A549 (cell line): ENCODE measurements around the gene REEP5. TPM values are rescaled to one million over a fixed set of nuclear protein-coding genes. Genes with fewer than 3 reads are reported as not detected.

ENCODE experiments used
- ATAC-seq, 2 experiments: fragments of 200-7000 bp in 1 of 2; fragments of >200 bp in 1 of 2; cut with Nextera tagmentation in 1 of 2; cut with Tn5 transposase in 1 of 2; 3 replicates each; pipeline versions ENCODE4 v1.8.0 to v1.9.1; 2018 to 2020; ENCODE audit warnings: mild to moderate bottlenecking in 1 of 2, moderate library complexity in 1 of 2
- CTCF ChIA-PET: fragments of 300-600 bp; sonication (Branson Sonifier 250); formaldehyde crosslinking; extraction: SDS; loops from one replicate; lab custom pipeline; 2021; ENCODE audit warnings: antibody characterized with exemption, inconsistent platforms; lab: Yijun Ruan, JAX
- POLR2A ChIA-PET: fragments of 350-600 bp; formaldehyde crosslinking; extraction: SDS; loops from one replicate; lab custom pipeline; 2021; ENCODE audit warnings: antibody characterized with exemption, inconsistent platforms; lab: Yijun Ruan, JAX
- DNase-seq, 2 experiments: peaks; one replicate each; pipeline versions ENCODE4 v3.0.0 to v3.0.0-alpha.2; 2011 to 2016; ENCODE audit warnings: low read depth in 1 of 2, low spot score in 1 of 2
- FAIRE-seq: peaks from 2 replicates; lab custom pipeline; 2011; peaks lifted over from hg19 to GRCh38; lab: Jason Lieb, UNC
- H3K27ac ChIP-seq, 2 experiments: fragments of >200 bp; sonication (Bioruptor Twin); formaldehyde crosslinking; 3 replicates each; pipeline ENCODE4 v1.5.1; 2016 to 2017
- H3K4me1 ChIP-seq: fragments of >200 bp; sonication (Bioruptor Twin); formaldehyde crosslinking; 3 replicates; pipeline ENCODE4 v1.6.1; 2016
- H3K4me2 ChIP-seq: fragments of >200 bp; sonication (Bioruptor Twin); formaldehyde crosslinking; 3 replicates; pipeline ENCODE4 v1.6.1; 2016
- H3K4me3 ChIP-seq: fragments of >200 bp; sonication (Bioruptor Twin); formaldehyde crosslinking; 3 replicates; pipeline ENCODE4 v1.5.1; 2016
- H3K9me3 ChIP-seq: fragments of >200 bp; sonication (Bioruptor Twin); formaldehyde crosslinking; 3 replicates; pipeline ENCODE4 v1.6.1; 2016
- CBX2 ChIP-seq: fragments of 200-600 bp; sonication (generic); IDR thresholded peaks from 2 replicates; pipeline ENCODE4 v1.6.1; 2016; ENCODE audit warnings: low read depth, mild to moderate bottlenecking, borderline replicate concordance
- EP300 ChIP-seq, 2 experiments: fragments of >200 bp; sonication (Bioruptor Twin); formaldehyde crosslinking; IDR thresholded peaks; 2 replicates in 1 of 2; 3 replicates in 1 of 2; pipeline ENCODE4 v1.6.1; 2016 to 2017
- FOXS1 ChIP-seq: fragments of 250-450 bp; sonication (Bioruptor Pico); IDR thresholded peaks from 2 replicates; pipeline ENCODE4 v1.5.0; 2020; ENCODE audit warnings: mild to moderate bottlenecking, moderate library complexity
- GATA3 ChIP-seq: IDR thresholded peaks from 2 replicates; pipeline ENCODE4 v1.6.1; 2012; ENCODE audit warnings: borderline replicate concordance
- HOXA7 ChIP-seq: fragments of 250-450 bp; sonication (Bioruptor Pico); IDR thresholded peaks from 2 replicates; pipeline ENCODE4 v1.5.0; 2020; ENCODE audit warnings: mild to moderate bottlenecking, moderate library complexity
- KDM1A ChIP-seq: fragments of 200-600 bp; sonication (generic); IDR thresholded peaks from 2 replicates; pipeline ENCODE4 v1.6.1; 2016; ENCODE audit warnings: low read depth, mild to moderate bottlenecking
- MAFK ChIP-seq: fragments of 450-650 bp; IDR thresholded peaks from 2 replicates; pipeline ENCODE4 v1.6.1; 2014; ENCODE audit not compliant: partially characterized antibody
- MYC ChIP-seq: IDR thresholded peaks from 2 replicates; pipeline ENCODE4 v1.6.1; 2012; ENCODE audit warnings: mild to moderate bottlenecking, inconsistent platforms, low read length, improper control_type of control experiment, borderline replicate concordance
- NPAS2 ChIP-seq: fragments of 250-450 bp; sonication (Bioruptor Pico); IDR thresholded peaks from 2 replicates; pipeline ENCODE4 v1.8.0; 2022; ENCODE audit warnings: mild to moderate bottlenecking, moderate library complexity, borderline replicate concordance
- POLR2A ChIP-seq: IDR thresholded peaks from 2 replicates; pipeline ENCODE4 v1.6.1; 2012; ENCODE audit warnings: mild to moderate bottlenecking, low read length
- REST ChIP-seq: fragments of 200-600 bp; sonication (generic); IDR thresholded peaks from 2 replicates; pipeline ENCODE4 v1.6.1; 2016; ENCODE audit warnings: antibody characterized with exemption, mild to moderate bottlenecking, moderate library complexity
- RNF2 ChIP-seq: fragments of 200-600 bp; sonication (generic); IDR thresholded peaks from 2 replicates; pipeline ENCODE4 v1.6.1; 2016; ENCODE audit warnings: low read depth, mild to moderate bottlenecking, antibody characterized with exemption, moderate library complexity, borderline replicate concordance
- ZC3H11A ChIP-seq: fragments of 450-650 bp; IDR thresholded peaks from 2 replicates; pipeline ENCODE4 v1.6.1; 2014; ENCODE audit warnings: antibody characterized with exemption, mild to moderate bottlenecking
- ZFP36 ChIP-seq: fragments of 450-650 bp; IDR thresholded peaks from 2 replicates; pipeline ENCODE4 v1.6.1; 2014; ENCODE audit warnings: borderline replicate concordance; ENCODE audit not compliant: partially characterized antibody
- whole genome bisulfite sequencing: methylation state at CpG from one replicate; pipeline ENCODE4 v1.1.6; 2017; ENCODE audit errors: missing lambda C conversion rate; 5-methylcytosine and 5-hydroxymethylcytosine counted together
- polyA plus RNA-seq, 4 experiments: library from polyadenylated mRNA; depleted of rRNA in 3 of 4; stranded (reverse); fragments of >200 nt; fragmentation: RNase III in 1 of 4; extraction: RNeasy Plus Mini Kit Qiagen cat#74134 plus additional on column Dnase treatment in 1 of 4; gene quantifications; 2 replicates in 3 of 4; 3 replicates in 1 of 4; pipeline ENCODE4 v1.2.3, GENCODE V29; 2011 to 2017
- TF ChIP-seq, protein P1 (sequence below): fragments of 150-350 bp; IDR thresholded peaks from 2 replicates; pipeline ENCODE4 v1.6.1; 2014; ENCODE audit warnings: low read depth, mild to moderate bottlenecking, low read length
- TF ChIP-seq, protein P2 (sequence below): IDR thresholded peaks from 2 replicates; pipeline ENCODE4 v1.6.1; 2012
- TF ChIP-seq, protein P3 (sequence below): IDR thresholded peaks from 2 replicates; pipeline ENCODE4 v1.6.1; 2012
- TF ChIP-seq, protein P4 (sequence below): fragments of 450-650 bp; IDR thresholded peaks from 2 replicates; pipeline ENCODE4 v1.6.1; 2014; ENCODE audit warnings: antibody characterized with exemption

The REEP5 gene
- polyA plus RNA-seq, 2 of the 4 experiments (the other 2 are of a cell fraction): 134 to 164 TPM

DNA sequence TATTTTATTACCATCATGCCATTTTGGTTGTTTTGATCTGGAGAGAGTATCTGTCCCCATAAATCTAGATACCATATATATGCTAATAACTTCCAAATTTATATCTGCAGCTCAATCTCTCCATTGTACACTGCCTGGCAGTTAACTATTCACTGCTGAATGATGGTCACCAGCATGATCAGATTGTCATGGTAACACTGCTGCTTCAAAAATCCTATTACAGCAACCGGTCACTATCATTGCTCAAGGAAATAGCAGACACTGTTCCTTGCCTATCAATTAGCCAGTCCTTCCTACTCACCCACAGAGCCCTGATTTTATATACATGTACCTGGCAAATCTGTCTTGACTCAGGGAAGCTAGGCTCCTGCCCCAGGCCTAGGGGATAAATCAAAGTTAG lies 11.5 kb downstream of the REEP5 start:
- WGBS: 92% methylated on average over 1 of the region's 1 CpG

DNA sequence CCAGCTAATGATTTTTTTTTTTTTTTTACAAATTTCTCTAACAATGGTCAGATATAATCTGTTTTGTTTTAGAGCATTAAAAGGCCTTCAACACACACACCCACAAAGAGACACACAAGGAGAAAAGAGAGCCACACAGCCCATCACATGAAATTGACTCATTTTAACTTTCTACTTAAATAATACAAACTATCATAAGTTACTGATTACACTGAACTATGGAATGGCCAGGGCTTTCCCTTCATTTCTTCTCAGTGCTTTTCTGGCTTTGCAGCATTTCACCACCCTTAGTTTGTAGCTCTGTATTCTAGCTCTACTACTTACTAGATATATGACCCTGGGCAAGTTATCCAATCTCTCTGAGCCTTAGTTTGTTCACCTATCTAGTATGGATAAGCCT lies 13.2 kb downstream of the REEP5 start:
- no peaks in the 10 kb centered on the region for H3K9me3 ChIP-seq
- no peak overlapping the region for H3K27ac ChIP-seq
- ChIA-PET CTCF (interaction anchor here (1.5 to 4.7 kb wide), 2 partner anchors 13 to 41 kb away, joined by 4 to 25 read pairs; partner anchors contain the start of gene REEP5), POLR2A (no interaction called here)
- no peak for DNase-seq
- ATAC-seq: no peak
- H3K4me2 ChIP-seq: no peak overlapping the region
- TF ChIP-seq RNF2 (no peak), MAFK (no peak), REST (no peak), GATA3 (no peak), EP300 (IDR thresholded peaks at IDR 0.05) (no peak)
- TF ChIP-seq, protein P1, sequence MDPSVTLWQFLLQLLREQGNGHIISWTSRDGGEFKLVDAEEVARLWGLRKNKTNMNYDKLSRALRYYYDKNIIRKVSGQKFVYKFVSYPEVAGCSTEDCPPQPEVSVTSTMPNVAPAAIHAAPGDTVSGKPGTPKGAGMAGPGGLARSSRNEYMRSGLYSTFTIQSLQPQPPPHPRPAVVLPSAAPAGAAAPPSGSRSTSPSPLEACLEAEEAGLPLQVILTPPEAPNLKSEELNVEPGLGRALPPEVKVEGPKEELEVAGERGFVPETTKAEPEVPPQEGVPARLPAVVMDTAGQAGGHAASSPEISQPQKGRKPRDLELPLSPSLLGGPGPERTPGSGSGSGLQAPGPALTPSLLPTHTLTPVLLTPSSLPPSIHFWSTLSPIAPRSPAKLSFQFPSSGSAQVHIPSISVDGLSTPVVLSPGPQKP: no peak
- TF ChIP-seq, protein P2, sequence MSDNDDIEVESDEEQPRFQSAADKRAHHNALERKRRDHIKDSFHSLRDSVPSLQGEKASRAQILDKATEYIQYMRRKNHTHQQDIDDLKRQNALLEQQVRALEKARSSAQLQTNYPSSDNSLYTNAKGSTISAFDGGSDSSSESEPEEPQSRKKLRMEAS: no peak
- FAIRE-seq: no peak
- peaks cover 8% of the 10 kb centered on the region; the same call in 2 of the 3 replicates for H3K4me1 ChIP-seq
- no peak overlapping the region for H3K4me3 ChIP-seq

More for the DNA sequence above, 11.5 kb downstream of the REEP5 start:
- Histone ChIP-seq H3K4me3 (no peak overlapping the region), H3K4me2 (no peak overlapping the region), H3K9me3 (no peaks in the 10 kb centered on the region), H3K4me1 (peaks cover 19% of the 10 kb centered on the region), H3K27ac (no peak overlapping the region)
- ATAC-seq (no peak), DNase-seq (no peak), FAIRE-seq (no peak)
- TF ChIP-seq, protein P3, sequence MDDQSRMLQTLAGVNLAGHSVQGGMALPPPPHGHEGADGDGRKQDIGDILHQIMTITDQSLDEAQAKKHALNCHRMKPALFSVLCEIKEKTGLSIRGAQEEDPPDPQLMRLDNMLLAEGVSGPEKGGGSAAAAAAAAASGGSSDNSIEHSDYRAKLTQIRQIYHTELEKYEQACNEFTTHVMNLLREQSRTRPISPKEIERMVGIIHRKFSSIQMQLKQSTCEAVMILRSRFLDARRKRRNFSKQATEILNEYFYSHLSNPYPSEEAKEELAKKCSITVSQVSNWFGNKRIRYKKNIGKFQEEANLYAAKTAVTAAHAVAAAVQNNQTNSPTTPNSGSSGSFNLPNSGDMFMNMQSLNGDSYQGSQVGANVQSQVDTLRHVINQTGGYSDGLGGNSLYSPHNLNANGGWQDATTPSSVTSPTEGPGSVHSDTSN: no peak
- TF ChIP-seq FOXS1 (CRISPR knock-in tag): no peak
- no peak for TF ChIP-seq POLR2A
- TF ChIP-seq HOXA7 (CRISPR knock-in tag): no peak
- no peak for TF ChIP-seq CBX2
- no peak for TF ChIP-seq MYC
- no peak for TF ChIP-seq NPAS2 (CRISPR knock-in tag)
- TF ChIP-seq, protein P4, sequence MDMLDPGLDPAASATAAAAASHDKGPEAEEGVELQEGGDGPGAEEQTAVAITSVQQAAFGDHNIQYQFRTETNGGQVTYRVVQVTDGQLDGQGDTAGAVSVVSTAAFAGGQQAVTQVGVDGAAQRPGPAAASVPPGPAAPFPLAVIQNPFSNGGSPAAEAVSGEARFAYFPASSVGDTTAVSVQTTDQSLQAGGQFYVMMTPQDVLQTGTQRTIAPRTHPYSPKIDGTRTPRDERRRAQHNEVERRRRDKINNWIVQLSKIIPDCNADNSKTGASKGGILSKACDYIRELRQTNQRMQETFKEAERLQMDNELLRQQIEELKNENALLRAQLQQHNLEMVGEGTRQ: no peak
- no peak for TF ChIP-seq KDM1A
- TF ChIP-seq ZC3H11A: no peak
- no peak for TF ChIP-seq ZFP36
- ChIA-PET POLR2A (interaction anchor here (0.6 kb wide), 1 partner anchor 44 kb away, joined by 4 read pairs; no protein-coding TSS in a partner anchor), CTCF (interaction anchor here (0.6 to 4.7 kb wide), 2 partner anchors 9 to 11 kb away, joined by 3 to 25 read pairs; partner anchors contain the start of gene REEP5)
